ENCODE results near the gene SMYD3.

DNA sequence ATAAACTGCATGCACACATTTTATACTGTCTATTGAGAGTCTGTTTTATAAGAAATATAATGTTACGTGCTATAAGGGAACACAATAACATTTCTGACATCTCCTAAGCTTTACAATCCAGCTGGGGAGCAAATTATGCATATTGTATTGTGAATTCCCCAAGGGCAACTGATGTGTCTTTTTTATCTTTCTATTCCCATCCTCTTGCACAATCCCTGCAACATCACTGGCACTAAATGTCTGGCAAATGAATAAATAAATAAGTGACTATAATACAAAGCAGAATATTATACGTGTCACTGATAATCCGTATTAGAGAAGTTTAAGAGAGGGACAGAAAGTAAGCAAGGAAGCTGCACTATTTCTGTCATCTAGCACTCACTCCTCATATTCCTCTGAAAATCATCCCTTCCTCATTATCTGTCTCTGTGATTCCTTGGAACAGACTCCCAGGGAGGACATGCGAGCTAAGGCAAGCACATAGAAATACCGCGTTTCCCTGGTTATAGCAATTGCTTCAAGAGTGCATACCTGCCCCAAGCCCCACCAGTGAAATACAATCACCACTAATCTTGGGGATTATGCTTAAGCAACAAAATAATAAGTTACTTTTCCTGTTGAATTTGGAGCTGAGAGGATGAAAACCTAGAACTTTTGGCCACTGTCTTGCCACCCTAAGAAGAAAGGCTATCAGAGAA lies 205.4 kb downstream of the SMYD3 start:
- TF ChIP-seq, protein P1, sequence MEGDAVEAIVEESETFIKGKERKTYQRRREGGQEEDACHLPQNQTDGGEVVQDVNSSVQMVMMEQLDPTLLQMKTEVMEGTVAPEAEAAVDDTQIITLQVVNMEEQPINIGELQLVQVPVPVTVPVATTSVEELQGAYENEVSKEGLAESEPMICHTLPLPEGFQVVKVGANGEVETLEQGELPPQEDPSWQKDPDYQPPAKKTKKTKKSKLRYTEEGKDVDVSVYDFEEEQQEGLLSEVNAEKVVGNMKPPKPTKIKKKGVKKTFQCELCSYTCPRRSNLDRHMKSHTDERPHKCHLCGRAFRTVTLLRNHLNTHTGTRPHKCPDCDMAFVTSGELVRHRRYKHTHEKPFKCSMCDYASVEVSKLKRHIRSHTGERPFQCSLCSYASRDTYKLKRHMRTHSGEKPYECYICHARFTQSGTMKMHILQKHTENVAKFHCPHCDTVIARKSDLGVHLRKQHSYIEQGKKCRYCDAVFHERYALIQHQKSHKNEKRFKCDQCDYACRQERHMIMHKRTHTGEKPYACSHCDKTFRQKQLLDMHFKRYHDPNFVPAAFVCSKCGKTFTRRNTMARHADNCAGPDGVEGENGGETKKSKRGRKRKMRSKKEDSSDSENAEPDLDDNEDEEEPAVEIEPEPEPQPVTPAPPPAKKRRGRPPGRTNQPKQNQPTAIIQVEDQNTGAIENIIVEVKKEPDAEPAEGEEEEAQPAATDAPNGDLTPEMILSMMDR (IDR thresholded peaks at IDR 0.05 in 2 of 3, conservative IDR thresholded peaks at IDR 0.05 in 1 of 3; ENCODE audit: insufficient read depth in 2 of 3, low read depth in 1 of 3, low read length in 3 of 3): no peak
- TF ChIP-seq, protein P2, sequence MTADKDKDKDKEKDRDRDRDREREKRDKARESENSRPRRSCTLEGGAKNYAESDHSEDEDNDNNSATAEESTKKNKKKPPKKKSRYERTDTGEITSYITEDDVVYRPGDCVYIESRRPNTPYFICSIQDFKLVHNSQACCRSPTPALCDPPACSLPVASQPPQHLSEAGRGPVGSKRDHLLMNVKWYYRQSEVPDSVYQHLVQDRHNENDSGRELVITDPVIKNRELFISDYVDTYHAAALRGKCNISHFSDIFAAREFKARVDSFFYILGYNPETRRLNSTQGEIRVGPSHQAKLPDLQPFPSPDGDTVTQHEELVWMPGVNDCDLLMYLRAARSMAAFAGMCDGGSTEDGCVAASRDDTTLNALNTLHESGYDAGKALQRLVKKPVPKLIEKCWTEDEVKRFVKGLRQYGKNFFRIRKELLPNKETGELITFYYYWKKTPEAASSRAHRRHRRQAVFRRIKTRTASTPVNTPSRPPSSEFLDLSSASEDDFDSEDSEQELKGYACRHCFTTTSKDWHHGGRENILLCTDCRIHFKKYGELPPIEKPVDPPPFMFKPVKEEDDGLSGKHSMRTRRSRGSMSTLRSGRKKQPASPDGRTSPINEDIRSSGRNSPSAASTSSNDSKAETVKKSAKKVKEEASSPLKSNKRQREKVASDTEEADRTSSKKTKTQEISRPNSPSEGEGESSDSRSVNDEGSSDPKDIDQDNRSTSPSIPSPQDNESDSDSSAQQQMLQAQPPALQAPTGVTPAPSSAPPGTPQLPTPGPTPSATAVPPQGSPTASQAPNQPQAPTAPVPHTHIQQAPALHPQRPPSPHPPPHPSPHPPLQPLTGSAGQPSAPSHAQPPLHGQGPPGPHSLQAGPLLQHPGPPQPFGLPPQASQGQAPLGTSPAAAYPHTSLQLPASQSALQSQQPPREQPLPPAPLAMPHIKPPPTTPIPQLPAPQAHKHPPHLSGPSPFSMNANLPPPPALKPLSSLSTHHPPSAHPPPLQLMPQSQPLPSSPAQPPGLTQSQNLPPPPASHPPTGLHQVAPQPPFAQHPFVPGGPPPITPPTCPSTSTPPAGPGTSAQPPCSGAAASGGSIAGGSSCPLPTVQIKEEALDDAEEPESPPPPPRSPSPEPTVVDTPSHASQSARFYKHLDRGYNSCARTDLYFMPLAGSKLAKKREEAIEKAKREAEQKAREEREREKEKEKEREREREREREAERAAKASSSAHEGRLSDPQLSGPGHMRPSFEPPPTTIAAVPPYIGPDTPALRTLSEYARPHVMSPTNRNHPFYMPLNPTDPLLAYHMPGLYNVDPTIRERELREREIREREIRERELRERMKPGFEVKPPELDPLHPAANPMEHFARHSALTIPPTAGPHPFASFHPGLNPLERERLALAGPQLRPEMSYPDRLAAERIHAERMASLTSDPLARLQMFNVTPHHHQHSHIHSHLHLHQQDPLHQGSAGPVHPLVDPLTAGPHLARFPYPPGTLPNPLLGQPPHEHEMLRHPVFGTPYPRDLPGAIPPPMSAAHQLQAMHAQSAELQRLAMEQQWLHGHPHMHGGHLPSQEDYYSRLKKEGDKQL (CRISPR knock-in tag; IDR thresholded peaks at IDR 0.05; ENCODE audit: borderline replicate concordance): no peak
- TF ChIP-seq ZEB2 (IDR thresholded peaks at IDR 0.05): no peak
- peak; percentile 40; the same call in 1 of the 2 replicates for TF ChIP-seq CEBPB (tag; IDR thresholded peaks at IDR 0.05)
- TF ChIP-seq SMARCA5 (IDR thresholded peaks at IDR 0.05): no peak
- no peak for TF ChIP-seq MTA3 (IDR thresholded peaks at IDR 0.05; ENCODE audit: borderline replicate concordance)

Measured in K562 (cell line).